ENCODE measurements around the gene SEC16B. TPM values are rescaled to one million over a fixed set of nuclear protein-coding genes. Genes with fewer than 3 reads are reported as not detected.

Gene SEC16B
- total RNA-seq, 2 experiments from 2014 or later: not detected

DNA sequence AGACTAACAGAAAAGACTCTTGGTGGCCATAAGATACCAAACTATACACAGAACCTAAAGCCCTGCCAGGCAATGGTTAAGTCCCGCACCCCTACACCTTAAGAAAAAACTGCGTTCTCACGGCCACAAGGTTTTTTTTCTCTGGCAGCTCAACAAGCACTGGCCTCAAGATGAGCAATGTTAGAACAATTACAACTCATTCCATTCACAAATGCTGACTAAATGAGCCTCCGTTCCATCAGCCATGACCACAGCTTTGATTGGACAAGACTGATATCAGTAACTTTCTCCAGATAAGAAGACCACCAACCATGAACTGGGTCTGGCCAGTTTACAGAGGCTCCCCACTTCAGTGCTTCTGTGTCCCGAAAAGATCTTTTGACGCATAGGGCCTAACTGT is 31.9 kb downstream of the SEC16B start:
- H3K27ac Mint-ChIP-seq: no peak overlapping the region
- no peak for DNase-seq
- no peaks in the 10 kb centered on the region for H3K4me1 Mint-ChIP-seq
- no peaks in the 10 kb centered on the region for H3K27me3 Mint-ChIP-seq
- no peaks in the 10 kb centered on the region for H3K36me3 Mint-ChIP-seq
- H3K4me3 Mint-ChIP-seq: no peak overlapping the region
- H3K9me3 Mint-ChIP-seq: no peaks in the 10 kb centered on the region

DNA sequence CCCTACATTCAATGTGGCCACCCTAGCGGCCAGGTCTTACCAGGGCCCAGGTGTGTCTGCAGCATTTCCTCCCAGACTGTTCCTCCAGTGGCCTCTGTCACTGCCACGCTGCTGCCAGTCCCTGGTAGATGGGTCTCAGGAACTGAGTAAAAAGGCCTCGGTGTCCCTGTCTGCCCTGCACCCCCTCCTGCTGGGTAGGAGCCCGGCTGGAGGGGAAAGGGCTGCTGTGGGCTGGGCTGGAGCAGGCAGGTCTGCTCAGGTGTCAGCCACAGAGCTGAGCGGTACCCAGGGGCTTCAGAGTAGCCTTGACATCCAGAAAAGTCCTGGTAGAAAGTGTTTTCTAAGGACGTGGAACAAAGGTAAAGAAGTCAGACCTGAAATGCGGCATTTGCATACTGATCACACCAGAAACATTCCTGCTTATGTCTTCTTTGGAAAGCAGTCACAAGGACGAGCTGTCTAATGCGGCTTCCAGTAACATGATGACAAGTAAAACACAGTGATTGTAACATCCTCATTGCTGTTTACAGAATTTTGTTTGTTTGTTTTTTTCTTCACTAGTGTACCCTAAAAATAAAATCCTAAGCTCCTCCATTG is 32.6 kb downstream of the SEC16B start:
- H3K4me3 Mint-ChIP-seq: no peak overlapping the region
- no peaks in the 10 kb centered on the region for H3K4me1 Mint-ChIP-seq
- no peak overlapping the region for H3K27ac Mint-ChIP-seq
- no peaks in the 10 kb centered on the region for H3K9me3 Mint-ChIP-seq
- DNase-seq: no peak
- no peaks in the 10 kb centered on the region for H3K27me3 Mint-ChIP-seq
- H3K36me3 Mint-ChIP-seq: no peaks in the 10 kb centered on the region

DNA sequence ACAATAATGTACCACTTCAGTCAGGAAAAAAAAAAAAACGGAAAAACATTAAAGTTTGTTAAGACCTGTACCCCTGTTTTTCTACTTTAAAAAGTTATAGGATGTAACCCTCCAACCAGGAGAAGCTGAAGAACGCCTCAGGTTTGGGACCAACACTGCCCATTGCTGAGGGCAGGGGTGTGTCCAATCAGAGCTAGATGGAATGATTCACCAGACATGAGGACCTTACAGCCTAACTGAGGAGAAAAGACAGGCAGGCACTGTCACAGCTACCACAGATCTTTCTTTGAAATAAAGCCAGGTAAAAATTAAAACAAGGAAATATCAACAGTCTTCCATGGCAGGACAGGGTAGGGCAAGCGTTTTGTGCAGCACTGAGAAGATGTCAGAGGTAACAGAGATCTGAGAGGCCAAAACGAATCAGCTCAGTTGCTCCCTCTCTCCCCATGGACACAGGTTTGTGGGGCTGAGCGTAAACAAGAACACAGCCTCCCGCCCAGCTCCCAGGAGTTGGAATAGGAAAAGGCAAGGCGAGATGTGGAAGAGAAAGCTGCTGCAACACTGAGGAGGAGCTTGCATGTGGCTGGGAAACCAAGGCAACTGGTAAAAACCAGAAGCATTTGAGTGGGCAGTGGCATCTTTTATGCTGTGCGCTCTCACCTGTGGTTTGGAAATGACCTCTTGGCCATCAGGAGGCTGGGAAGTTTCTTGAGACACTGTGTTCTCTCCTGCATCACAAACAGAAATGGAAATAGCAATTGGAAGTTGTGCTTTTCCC is 34.0 kb downstream of the SEC16B start:
- DNase-seq: no peak
- H3K27me3 Mint-ChIP-seq: no peaks in the 10 kb centered on the region
- H3K4me3 Mint-ChIP-seq: no peak overlapping the region
- no peaks in the 10 kb centered on the region for H3K9me3 Mint-ChIP-seq
- no peaks in the 10 kb centered on the region for H3K4me1 Mint-ChIP-seq
- H3K27ac Mint-ChIP-seq: no peak overlapping the region
- H3K36me3 Mint-ChIP-seq: no peaks in the 10 kb centered on the region

DNA sequence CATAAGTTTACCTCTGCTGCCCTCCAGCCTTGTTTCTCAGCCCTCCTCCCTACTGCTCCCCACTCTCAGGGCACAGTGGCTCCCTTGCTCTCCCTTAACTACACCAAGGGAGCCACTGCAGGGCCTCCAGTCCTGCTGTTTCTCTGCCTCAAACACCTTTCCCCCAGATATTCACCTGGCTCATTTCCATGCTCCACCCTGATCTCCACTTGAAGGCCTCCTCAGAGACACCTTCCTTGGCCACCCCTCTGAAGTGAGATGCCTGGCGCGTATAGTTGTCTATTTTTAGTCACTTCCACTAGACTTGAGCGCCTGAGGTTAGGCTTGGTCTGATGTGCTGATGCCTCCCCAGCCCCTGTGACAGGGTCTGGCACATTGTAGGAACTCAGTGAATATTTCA is 34.9 kb downstream of the SEC16B start:
- Mint-ChIP-seq H3K4me3 (no peak overlapping the region), H3K9me3 (no peaks in the 10 kb centered on the region), H3K27ac (no peak overlapping the region), H3K4me1 (no peaks in the 10 kb centered on the region), H3K36me3 (no peaks in the 10 kb centered on the region), H3K27me3 (no peaks in the 10 kb centered on the region)
- no peak for DNase-seq

DNA sequence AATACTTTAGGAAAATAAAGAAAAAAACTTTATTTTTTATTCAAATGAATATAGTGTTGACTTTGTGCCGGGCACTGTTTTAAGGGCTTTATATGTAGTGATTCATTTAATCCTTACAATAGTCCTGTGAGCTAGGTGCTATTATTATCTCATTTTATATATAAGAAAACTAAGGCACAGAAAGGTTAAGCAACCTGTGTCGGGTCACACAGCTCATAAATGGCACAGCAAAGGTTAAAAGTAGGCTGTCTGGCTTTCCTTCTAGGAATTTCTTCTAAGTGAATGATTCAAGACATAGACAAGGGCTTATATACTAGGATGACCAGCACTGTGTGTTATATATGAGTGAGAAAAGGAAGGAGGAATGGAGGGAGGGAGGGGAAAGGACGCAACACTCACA is 35.4 kb downstream of the SEC16B start:
- Mint-ChIP-seq H3K4me1 (no peaks in the 10 kb centered on the region), H3K4me3 (no peak overlapping the region), H3K27ac (no peak overlapping the region), H3K27me3 (no peaks in the 10 kb centered on the region), H3K36me3 (no peaks in the 10 kb centered on the region), H3K9me3 (no peaks in the 10 kb centered on the region)
- no peak for DNase-seq

DNA sequence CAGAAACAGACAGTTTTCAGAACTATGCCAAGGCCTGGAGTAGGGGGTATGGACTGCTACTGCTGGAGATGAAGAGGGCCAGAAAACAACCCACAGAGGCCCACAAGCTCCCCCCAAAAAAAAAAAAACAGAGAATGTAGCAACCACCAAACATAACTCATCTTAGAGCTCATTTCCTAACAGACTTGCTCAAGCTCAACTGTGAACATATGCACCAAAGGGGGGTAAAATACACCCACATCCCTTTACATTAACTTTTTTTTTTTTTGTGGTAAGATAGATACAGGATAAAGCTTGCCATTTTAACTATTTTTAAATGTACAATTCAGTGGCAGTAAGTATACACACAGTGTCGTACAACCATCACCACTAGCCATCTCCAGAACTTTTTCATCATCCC is 36.0 kb downstream of the SEC16B start:
- DNase-seq: no peak
- no peak overlapping the region for H3K4me3 Mint-ChIP-seq
- H3K9me3 Mint-ChIP-seq: no peaks in the 10 kb centered on the region
- H3K27me3 Mint-ChIP-seq: no peaks in the 10 kb centered on the region
- H3K27ac Mint-ChIP-seq: no peak overlapping the region
- no peaks in the 10 kb centered on the region for H3K4me1 Mint-ChIP-seq
- no peaks in the 10 kb centered on the region for H3K36me3 Mint-ChIP-seq

DNA sequence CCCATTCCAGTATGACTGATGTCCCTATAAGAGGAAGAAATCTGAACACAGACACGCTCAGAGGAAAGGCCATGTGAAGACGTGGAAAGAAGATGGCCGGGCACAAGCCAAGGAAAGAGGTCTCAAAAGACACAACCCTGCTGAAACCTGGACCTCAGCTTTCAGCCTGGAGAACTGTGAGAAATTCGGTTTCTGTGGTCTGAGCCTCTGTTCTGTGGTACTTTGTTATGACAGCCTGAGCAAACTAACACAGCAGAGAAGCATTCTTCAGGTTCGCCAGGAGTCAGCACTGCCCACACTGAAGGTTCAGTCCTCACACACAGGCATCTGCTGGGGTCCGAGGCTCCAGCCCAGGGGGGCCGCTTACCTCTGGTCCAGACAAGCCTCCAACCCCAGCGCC is 37.7 kb downstream of the SEC16B start:
- DNase-seq: no peak
- Mint-ChIP-seq H3K4me3 (no peak overlapping the region), H3K9me3 (no peaks in the 10 kb centered on the region), H3K36me3 (no peaks in the 10 kb centered on the region), H3K4me1 (no peaks in the 10 kb centered on the region), H3K27me3 (no peaks in the 10 kb centered on the region), H3K27ac (no peak overlapping the region)

DNA sequence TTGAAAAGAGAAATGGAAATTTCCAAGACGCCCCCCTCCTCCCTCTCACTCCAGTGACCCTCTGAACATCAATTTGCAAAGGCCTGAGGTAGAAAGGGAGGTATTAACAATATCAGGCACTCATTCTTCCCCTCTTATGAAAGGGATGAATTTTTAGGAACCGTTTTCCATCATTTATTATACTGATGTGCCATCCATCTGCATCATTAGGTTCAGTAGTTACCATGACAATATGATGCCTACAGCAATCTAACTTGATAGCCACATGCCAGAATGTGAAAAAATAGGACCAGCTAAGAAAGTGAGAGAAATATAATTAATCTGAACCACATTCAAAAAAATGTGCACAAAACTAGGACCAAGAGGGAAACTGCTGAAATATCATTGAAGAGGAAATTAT is 40.9 kb downstream of the SEC16B start:
- no peaks in the 10 kb centered on the region for H3K4me1 Mint-ChIP-seq
- no peak for DNase-seq
- no peaks in the 10 kb centered on the region for H3K27me3 Mint-ChIP-seq
- H3K4me3 Mint-ChIP-seq: no peak overlapping the region
- H3K27ac Mint-ChIP-seq: no peak overlapping the region
- no peaks in the 10 kb centered on the region for H3K36me3 Mint-ChIP-seq
- H3K9me3 Mint-ChIP-seq: no peaks in the 10 kb centered on the region

DNA sequence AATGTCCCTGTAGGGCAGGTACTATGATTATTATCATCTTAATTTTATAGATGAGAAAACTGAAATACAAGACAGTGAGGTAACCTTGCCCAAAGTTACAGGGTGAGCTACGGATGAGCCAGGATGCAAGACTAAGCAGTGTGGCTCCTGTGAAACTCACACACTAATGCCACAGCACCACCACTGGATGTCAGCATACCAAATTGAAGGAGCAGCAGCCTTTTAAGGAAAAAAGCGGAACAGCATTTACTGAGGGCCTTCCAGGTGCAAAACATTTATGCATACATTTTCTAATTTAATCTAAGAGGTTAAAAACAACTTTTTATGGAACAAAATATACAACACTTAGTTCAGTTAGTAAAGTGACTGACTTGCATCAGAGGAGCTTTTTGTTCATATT is 41.7 kb downstream of the SEC16B start:
- DNase-seq: no peak
- Mint-ChIP-seq H3K27ac (no peak overlapping the region), H3K4me3 (no peak overlapping the region), H3K9me3 (no peaks in the 10 kb centered on the region), H3K36me3 (no peaks in the 10 kb centered on the region), H3K4me1 (no peaks in the 10 kb centered on the region), H3K27me3 (no peaks in the 10 kb centered on the region)

DNA sequence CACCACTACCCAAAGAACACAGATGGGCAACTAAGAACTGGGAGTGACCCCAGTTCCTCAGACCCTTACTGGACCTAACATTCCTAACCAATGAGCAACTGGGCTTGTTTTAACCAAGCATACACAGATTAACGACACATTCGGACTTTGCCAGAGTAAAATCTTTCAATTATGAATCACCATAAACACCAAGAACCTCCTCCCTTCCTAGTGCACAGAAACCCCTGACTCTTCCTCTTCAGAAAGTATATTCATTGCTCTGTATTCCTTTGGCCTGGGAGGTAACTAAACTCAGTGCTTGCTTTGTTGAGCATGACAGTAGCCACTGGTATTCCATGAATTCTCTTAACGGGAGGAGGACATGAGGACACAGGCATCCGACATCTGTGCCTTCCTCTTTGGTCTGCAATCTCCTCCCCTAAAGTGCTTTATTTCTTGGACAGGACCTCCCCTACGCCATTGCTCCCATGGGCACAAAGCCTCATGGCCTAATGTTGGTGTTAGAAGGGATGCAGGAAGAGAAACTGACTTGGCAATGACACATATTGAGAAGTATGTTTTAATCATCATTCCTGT is 42.7 kb downstream of the SEC16B start:
- H3K4me3 Mint-ChIP-seq: no peak overlapping the region
- H3K27ac Mint-ChIP-seq: no peak overlapping the region
- no peaks in the 10 kb centered on the region for H3K27me3 Mint-ChIP-seq
- no peaks in the 10 kb centered on the region for H3K4me1 Mint-ChIP-seq
- H3K36me3 Mint-ChIP-seq: no peaks in the 10 kb centered on the region
- no peaks in the 10 kb centered on the region for H3K9me3 Mint-ChIP-seq
- DNase-seq: no peak

DNA sequence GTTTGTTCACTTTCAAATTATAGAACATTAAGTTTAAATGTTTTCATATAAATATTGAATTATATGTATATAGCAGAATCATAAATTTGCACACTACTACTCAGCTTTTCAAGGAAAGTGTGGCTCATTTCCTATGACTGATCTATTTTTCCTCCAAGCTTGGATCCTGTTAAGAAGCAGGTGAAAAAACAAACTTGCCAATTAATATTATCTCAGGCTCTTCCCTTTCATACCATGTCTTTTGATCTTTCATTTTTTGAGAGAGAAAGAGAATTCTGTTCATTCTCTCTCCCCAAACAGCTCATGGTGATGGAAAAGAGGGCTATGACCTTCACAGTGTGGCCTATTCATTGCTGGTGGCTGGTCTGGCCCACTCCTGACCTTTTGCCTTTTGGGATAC is 43.7 kb downstream of the SEC16B start:
- H3K27me3 Mint-ChIP-seq: peaks cover 3% of the 10 kb centered on the region
- no peaks in the 10 kb centered on the region for H3K36me3 Mint-ChIP-seq
- DNase-seq: no peak
- no peak overlapping the region for H3K27ac Mint-ChIP-seq
- H3K4me3 Mint-ChIP-seq: no peak overlapping the region
- H3K4me1 Mint-ChIP-seq: no peaks in the 10 kb centered on the region
- H3K9me3 Mint-ChIP-seq: no peaks in the 10 kb centered on the region

DNA sequence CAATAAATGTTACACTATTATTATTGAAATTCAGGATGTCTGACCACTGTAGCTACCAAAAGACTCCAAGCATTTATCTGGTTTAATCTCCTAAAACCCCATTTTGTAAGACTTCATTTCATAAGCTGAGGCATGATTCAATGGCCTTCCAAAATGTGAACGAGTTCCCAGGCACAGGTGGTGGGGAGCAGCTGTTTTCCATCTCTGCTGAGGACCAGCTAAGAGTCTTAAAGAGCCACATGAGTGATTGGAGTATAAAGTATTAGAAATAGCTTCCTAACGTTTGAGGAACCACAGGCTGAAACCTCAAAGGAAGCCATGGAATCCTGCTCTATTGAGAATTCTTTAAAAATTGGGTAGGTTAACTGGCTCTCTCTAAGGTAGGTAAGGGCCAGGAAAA is 44.9 kb downstream of the SEC16B start:
- no peak overlapping the region for H3K27ac Mint-ChIP-seq
- DNase-seq: no peak
- H3K27me3 Mint-ChIP-seq: peaks cover 3% of the 10 kb centered on the region
- no peak overlapping the region for H3K4me3 Mint-ChIP-seq
- H3K9me3 Mint-ChIP-seq: no peaks in the 10 kb centered on the region
- no peaks in the 10 kb centered on the region for H3K36me3 Mint-ChIP-seq
- H3K4me1 Mint-ChIP-seq: no peaks in the 10 kb centered on the region

DNA sequence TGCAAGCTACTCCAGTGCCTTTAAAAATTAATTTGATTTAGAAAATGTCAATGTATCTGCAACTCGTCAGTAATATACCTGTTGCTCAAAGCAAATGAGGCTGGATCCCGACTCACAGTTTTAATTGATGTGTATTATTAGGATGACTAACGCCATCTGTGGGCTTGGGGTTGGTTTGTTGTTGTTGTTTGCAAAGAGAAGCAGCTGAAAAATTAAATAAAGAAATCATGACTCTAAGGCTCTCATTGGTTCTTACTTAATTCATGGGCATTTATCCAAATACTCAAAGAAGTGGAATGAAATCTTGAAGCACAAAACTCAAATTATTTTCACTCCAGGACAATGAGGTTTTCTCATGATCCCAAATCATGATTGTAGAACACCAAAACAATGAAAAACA is 46.4 kb downstream of the SEC16B start:
- Mint-ChIP-seq H3K27me3 (peaks cover 3% of the 10 kb centered on the region), H3K4me1 (no peaks in the 10 kb centered on the region), H3K27ac (no peak overlapping the region), H3K9me3 (no peaks in the 10 kb centered on the region), H3K4me3 (no peak overlapping the region), H3K36me3 (no peaks in the 10 kb centered on the region)
- no peak for DNase-seq

DNA sequence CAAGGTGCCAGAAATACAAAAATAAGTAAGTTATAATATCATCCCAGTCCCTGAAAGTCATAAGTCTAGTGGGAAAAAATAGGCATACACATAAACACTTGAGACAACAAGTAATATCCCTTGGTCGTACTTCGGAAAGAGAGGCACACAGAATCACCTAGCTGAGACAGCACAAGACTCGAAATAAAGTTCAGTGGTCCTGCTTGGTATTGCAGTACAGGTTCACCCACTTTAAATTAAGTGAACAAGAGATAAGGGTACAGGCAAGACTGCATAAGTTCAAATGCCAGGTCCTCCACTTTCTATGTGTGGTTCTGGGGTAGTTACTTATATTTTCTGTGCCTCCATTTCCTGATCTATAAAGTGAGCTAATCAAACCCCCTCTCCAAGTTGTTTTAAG is 47.6 kb downstream of the SEC16B start:
- H3K36me3 Mint-ChIP-seq: no peaks in the 10 kb centered on the region
- H3K9me3 Mint-ChIP-seq: no peaks in the 10 kb centered on the region
- H3K4me1 Mint-ChIP-seq: no peaks in the 10 kb centered on the region
- no peak overlapping the region for H3K4me3 Mint-ChIP-seq
- peaks cover 3% of the 10 kb centered on the region for H3K27me3 Mint-ChIP-seq
- DNase-seq: no peak
- H3K27ac Mint-ChIP-seq: no peak overlapping the region

DNA sequence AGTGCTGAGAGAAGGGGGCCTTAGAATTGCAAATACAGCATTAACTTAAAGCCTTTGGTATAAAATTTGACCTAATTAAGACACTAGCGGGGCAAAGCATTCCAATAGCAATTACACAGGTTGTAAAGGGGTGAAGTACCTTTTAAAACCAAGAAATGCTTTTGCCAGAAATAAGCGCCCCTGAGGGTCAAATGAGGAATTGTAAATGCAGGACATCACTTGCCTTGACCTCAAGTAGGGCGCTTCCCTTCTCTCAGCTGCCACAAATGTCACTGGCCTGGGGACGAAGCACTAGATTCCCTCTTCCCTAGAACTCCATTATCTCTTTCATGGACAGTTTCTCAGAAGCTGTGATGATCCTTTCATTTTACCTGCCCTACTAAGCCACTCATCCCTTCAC is 48.3 kb downstream of the SEC16B start:
- no peaks in the 10 kb centered on the region for H3K4me1 Mint-ChIP-seq
- H3K27ac Mint-ChIP-seq: no peak overlapping the region
- no peak for DNase-seq
- H3K9me3 Mint-ChIP-seq: no peaks in the 10 kb centered on the region
- no peaks in the 10 kb centered on the region for H3K36me3 Mint-ChIP-seq
- no peak overlapping the region for H3K4me3 Mint-ChIP-seq
- H3K27me3 Mint-ChIP-seq: peaks cover 3% of the 10 kb centered on the region

DNA sequence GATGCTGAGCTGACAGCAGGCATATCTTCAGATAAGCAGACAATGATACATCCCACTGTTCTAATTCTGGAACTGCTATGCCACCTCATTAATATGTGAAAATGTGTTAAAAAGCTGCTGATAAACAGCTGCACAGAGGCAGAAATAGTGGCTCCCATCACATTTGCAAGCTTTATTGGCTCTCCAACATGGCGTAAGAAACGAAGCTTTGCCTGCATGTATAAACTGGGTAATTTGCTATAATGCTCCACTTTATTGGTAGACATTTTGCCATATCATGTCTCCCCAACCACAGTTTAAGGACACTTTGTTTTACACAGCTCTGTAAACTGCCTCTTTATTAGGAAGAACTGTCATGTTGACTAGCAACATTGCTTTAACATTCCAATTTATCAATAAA is 49.8 kb downstream of the SEC16B start:
- Mint-ChIP-seq H3K4me3 (no peak overlapping the region), H3K27ac (no peak overlapping the region), H3K27me3 (peaks cover 3% of the 10 kb centered on the region), H3K9me3 (no peaks in the 10 kb centered on the region), H3K4me1 (no peaks in the 10 kb centered on the region), H3K36me3 (no peaks in the 10 kb centered on the region)
- no peak for DNase-seq
